ENCODE data around the gene TAF6.

The TAF6 gene

GRCh38 chr7:100066953-100067352, 52.2 kb downstream of the TAF6 start:
- DNase-seq (ENCODE audit: low spot score) = no peak

DNA sequence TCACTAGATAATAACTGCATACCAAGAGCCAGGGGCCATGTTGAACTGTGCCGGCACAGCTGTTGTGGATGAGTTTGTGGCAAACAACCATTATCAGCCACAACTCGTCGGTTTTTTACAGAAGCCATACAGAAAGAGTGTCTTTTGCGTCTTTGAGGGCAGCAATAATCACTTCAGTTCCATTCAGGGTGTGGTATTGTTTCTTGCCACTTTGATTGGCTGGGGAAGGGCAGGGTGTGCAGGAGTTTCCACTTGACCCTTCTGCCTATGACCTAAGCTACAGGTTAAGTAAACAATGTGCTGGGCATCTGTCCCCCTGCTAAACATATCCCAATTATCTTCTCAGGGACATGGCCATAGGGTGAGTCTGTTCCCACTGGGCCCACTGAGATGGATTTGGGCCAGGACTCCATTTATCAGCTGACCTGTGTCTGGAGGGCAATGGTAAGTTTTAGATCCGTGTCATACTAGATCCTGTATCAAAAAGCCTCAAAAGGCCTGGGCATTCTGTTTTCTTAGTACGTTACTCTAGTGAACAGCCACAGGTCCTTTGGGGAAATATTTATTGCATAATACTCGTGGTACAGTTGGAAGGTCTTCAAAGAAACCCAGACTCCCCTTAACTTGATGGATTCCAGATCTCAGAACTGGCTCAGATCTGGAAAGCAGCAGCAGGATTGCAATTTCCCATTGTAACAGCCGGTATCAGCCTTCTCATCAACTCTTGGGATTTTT, 53.5 kb downstream of the TAF6 start:
- no peak for DNase-seq (ENCODE audit: low spot score)

DNA sequence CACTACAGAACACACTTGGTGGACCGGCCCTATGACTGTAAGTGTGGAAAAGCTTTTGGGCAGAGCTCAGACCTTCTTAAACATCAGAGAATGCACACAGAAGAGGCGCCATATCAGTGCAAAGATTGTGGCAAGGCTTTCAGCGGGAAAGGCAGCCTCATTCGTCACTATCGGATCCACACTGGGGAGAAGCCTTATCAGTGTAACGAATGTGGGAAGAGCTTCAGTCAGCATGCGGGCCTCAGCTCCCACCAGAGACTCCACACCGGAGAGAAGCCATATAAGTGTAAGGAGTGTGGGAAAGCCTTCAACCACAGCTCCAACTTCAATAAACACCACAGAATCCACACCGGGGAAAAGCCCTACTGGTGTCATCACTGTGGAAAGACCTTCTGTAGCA, 55.0 kb downstream of the TAF6 start:
- no peak for DNase-seq (ENCODE audit: low spot score)

DNA sequence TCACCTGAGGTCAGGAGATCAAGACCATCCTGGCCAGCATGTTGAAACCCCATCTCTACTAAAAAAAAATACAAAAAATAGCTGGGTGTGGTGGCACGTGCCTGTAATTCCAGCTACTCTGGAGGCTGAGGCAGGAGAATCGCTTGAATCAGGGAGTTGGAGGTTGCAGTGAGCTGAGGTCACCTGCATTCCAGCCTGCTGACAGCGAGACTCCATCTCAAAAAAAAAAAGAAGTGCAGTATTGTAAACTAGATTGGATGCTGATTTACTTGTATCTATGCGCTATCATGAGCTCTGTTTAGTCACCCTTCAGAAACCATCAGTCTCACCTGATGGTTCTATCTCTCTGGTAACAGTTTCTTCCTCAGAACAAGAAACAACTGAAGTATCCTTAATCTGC, 55.8 kb downstream of the TAF6 start:
- no peak for DNase-seq (ENCODE audit: low spot score)

GRCh38 chr7:100061518-100062193, 57.5 kb downstream of the TAF6 start:
- no peak for DNase-seq (ENCODE audit: low spot score)

DNA sequence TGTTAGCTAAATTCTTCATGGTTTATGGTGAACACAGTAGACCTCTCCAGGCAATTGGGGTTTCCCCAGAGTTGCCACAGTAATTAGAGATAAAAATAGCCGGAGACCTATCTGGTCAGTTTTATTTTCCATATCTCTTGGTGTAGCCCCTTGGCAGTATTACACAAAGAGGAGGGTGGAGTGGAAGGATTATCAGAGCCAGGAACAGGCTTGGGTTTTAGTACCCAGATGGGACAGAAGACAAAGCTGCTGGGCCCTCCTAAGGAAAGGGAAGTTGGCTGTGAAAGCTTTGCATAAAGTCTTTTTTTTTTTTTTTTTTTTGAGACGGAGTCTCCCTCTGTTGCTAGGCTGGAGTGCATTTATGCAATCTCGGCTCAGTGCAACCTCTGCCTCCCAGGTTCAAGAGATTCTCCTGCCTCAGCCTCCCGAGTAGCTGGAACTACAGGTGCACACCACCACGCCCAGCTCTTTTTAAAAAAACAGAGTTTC, 59.9 kb downstream of the TAF6 start:
- no peak for DNase-seq (ENCODE audit: low spot score)

Measured in putamen (tissue), 1 donor.